IPS-NIHi7 (cell line): ENCODE measurements around the gene UTS2.

Experiments used
- DNase-seq: peaks from one replicate; pipeline ENCODE4 v3.0.0; 2012; ENCODE audit warnings: mixed read lengths; ENCODE audit errors: extremely low spot score

Gene UTS2

GRCh38 chr1:7852804-7853683 is at the start of gene UTS2:
Gene UTS2, minus strand, starts transcription at chr1:7853065. Its CDS starts 62 bp downstream, at chr1:7853003.
- DNase-seq, result no peak

GRCh38 chr1:7899741-7900140 is 46.9 kb upstream of the UTS2 start:
- DNase-seq, result no peak

- no peak for DNase-seq
Observed at GRCh38 chr1:7898962-7899361, 46.1 kb upstream of the UTS2 start.

DNA sequence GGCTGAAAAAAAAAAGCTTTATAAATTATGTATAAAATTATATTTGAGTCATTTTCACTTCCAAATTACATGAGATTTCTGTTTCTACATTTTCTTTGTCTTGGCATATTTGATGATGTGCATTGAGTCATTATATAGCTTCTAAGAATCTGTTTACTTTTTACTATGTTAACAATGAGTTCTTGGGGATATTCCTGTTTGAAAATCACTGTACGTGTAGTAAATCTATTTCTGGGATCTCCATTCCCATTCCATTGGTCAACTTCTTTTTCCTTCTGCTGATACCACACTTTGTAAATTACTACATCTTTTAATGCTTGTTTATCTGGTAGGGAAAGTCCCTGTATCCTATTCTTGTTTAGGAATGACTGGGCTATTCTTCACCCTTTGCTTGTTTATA is 44.1 kb upstream of the UTS2 start:
- DNase-seq, result no peak

DNA sequence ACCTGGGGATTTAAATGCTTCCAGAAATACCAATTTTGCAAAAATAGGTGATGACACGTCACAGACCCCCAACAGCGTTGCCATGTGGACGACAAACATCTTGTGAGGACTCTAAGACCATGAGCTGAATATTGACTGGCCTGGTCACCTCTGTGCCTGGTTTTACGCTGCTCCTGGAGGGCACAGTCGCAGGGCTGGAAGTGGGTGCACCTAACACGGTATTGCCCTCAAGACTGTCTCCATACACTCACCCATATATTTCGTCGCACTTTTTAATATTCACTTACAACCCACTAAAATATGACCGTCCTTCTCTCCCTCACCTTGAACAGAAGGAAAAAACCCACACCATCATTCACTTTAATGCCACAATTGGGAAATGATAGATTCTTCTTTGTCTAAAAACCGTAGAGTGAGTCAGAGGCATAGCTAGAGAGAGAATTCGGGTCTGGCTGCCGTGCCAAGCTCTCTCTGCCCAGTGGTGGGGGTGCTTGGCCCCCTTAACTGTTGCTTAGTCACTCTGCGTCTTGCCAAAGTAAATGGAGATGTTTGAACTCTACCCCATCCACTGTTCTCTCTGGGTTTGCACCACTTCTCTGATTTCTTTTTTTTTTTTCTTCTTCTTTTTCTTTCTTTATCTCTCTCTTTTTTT is 40.8 kb upstream of the UTS2 start:
- DNase-seq, result no peak

DNA sequence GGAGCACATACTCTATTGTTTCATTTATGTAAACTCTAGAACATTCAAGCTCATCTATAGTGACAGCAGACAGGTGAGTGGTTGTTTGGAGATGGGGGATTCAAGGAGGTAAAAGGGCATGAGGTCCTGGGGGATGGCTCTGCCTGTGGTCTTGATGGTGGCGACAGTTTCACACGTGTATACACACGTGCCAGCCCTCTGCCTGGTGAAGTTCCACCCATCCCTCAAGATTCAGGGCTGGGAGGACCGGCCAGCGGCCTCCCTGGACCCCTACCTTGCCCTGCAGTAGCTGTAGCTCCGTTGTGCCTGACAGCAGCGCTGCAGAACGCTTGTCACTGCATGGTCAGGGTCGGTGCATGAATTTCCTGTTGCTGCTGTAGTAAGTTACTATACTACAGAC is 38.9 kb upstream of the UTS2 start:
- DNase-seq, result no peak

- DNase-seq, result no peak
Observed at GRCh38 chr1:7890853-7891252, 38.0 kb upstream of the UTS2 start.

DNA sequence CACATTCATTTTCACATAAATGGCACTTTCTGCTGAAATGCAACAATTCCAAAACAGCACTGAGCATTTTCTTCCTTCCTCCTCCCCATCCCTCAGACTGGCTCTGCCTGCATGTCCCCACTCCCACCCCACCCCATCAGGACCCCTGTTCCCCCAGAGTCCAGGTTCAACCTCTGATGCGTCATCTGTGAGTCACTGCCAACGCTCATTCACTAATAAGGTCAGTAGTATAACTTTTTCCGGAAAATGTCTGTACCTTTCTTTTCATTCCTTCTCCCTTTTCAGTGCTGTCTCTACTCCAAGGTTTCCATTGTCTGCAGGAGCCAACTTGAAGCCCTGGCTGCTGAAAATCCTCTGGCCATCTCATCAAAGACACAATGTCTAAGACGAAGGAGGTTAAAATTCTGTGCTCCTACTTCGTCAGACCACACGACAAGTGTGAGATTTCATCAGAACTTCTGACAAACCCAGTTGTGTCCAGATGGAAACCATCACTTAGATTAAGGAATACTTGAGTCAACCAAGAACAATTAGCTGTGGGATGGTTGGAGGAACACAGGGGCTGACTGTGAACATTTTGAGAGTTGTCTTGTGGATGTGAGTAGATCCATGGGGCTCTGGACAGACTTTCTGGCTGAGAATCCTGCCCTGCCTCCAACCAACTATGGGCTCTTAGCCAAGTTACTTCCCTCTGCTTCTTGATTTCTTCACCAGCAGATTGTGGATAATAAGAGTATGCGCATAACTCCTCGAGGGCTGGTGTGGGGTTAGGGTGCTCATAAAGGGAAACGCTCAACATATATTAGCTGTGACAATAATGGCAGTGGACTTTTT is 35.6 kb upstream of the UTS2 start:
- DNase-seq, result no peak

DNA sequence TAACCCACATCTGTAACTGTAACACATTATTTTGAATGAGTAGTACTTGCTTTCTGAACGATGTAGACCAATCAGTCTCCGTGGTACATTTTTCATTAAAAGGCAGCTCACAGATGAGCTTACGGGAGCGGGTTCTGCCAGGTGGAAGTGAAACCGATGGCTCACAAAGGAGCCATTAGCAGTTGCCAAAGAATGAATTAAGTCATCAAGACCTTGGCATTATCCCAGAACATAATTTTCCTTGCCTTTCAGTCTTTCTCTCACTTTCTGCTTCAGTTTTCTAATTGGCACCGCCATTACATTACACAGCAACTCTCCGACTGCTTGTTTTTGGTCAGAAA is 33.5 kb upstream of the UTS2 start:
- no peak for DNase-seq

DNA sequence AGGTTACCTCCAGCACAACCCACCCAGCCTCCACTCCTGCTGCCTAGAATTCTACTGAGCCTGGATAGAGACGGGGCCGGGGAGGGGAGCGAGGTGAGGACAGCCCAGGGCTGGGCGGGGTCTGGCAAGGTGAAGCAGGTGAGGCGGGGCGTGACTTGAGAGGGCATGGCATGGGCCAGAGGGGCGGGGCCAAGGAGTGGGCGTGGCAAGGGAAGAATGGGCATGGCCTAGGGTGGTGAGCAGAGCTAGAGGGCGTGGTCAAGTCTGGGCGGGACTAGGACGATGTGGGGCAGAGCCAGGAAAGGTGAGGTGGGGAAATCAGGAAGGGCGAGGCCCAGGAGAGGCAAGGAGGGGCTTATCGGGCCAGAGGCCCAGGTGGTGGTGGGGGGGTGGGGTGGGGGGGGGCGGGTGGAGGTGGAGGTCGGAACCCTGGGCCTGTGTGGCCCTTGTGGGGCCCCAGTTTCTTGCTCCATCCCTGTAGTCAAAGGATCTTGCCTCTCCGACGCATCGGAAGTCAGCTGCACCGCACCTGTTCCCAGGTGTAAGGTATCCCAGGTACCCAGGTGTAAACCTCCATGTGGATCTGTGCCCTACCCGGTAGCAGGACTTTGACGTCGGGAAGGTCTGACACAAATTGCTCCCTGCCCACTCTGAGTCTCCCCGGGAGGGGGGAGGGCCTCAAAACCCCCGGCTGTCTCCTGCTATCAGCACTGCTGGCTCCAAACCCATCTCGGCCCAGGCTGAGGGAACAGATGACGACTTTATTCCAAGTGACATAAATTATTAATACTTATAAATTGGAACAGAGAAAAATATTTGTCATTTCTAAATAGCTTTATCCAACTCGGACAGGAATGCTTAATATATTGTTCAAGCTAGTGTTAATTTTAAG is 32.9 kb upstream of the UTS2 start:
- peak; percentile 99 for DNase-seq

DNA sequence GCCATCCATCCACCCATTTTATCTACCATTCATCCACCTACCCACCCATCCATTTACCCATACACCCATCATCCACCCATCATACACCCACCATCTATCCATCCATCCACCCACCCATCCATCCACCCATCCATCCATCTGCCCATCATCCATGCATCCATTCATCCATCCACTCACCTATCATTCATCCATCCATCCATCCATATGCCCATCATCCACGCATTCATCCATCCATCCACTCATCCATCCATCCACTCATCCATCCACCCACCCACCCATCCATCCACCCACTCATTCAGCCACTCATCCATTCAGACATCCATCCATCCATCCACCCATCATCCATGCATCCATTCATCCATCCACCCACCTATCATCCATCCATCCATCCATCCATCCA is 31.9 kb upstream of the UTS2 start:
- DNase-seq, result no peak

- DNase-seq, result no peak
Observed at GRCh38 chr1:7879228-7879627, 26.4 kb upstream of the UTS2 start.

GRCh38 chr1:7878027-7878426 is 25.2 kb upstream of the UTS2 start:
- DNase-seq, result no peak

DNA sequence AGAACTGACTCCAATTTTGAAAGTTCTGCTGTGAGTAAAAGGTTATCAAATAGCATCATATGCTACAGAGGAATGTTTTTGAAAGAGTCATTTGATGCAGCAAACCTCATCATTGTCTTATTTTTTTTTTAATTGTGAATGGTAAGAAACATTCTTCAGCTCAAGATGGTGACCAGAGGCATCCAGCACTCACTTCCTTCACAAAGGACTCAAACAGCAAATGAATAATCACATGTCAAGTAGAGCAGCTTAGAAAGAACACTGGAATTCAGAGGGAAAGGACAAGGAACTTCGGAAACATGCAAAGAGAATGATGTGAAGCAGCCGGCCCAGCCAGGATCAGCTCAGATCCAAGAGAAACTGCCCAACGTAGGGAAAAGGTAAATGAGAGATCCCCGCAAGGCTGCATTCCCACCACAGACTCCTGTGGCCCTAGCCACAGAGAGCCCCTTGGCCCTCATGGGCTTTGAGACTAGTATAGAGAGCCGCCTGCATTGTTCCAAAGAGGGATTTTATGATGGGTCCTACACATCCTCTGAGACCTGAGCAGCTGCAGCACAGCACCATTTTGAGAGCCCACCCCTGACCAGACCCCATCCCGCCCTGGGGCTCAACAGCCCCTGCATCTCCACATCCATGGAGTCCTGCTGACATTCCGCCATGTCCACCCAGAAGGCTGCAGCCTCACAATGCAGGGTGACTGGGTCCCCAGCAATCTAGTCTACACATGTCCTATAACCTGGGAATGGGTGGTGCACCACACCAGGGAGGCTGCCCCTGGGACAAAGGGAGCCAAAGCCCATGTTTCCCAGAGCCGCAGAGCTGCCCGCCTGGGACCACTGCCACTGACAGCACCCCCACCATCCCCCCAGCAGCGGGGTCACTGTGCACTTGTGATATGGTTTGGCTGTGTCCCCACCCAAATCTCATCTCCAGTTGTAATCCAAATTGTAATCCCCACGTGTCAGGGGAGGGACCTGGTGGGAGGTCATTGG is 21.2 kb upstream of the UTS2 start:
- no peak for DNase-seq

- no peak for DNase-seq
Observed at GRCh38 chr1:7871136-7871535, 18.3 kb upstream of the UTS2 start.

- DNase-seq, result no peak
Observed at GRCh38 chr1:7869136-7869920, 16.5 kb upstream of the UTS2 start.

DNA sequence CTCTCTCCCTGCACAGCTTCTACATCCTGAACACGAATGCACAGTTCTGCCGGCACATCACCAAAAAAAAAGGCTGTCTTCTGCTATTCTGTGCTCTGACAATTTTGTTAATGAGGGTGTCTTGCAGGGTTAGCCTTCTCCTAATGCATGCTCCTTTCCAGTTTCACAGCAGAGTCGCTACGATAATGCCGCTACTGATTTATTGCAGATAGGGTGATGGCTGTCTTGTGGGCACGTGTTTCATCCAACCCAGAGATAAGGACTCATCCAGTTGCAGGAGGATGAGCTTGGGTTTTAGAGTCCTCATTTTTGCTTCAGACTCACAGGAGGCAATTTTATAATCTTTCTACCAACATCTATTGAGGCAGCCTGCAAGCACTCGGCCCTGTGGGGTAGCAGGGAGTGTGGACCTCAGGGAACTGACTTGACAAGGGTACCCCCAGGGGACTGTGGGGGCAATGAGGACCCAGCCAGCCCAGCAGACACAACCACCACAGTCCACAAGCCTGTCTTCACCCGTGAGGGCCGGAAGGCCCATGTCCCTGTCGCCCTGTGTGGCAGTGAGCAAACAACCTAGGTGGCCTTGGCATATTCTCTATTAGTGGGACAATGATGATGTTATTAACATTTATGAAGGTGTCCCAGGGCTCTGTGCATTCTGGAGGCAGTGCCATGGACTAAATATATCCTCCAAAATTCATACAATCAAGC is 15.4 kb upstream of the UTS2 start:
- DNase-seq, result no peak

- DNase-seq, result no peak
Observed at GRCh38 chr1:7865978-7866377, 13.1 kb upstream of the UTS2 start.
